ENCODE measurements around the gene ALOX12.

DNA sequence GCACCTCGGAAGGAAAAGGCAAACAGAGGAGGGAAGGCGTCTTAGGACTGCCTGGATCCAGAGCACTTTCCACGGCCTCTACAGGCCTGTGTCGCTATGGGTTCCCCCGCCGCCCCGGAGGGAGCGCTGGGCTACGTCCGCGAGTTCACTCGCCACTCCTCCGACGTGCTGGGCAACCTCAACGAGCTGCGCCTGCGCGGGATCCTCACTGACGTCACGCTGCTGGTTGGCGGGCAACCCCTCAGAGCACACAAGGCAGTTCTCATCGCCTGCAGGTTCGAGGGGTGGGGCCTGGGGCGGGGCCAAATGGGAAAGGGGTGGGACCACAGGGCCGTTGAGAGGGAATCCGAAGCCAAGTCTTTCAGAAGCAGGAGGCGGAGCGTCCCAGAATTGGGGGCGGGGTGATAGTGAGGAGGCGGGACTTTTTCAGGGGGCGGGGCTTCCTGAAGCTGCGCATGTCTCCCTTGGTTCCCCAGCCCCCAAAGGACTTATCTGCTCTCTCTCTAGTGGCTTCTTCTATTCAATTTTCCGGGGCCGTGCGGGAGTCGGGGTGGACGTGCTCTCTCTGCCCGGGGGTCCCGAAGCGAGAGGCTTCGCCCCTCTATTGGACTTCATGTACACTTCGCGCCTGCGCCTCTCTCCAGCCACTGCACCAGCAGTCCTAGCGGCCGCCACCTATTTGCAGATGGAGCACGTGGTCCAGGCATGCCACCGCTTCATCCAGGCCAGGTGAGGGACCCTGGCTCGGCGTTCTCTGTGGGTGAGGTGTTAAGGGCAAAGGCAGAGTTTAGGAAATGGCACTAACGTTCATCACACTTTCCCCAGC lies 27.9 kb downstream of the ALOX12 start:
- TF ChIP-seq POU2F2 (IDR thresholded peaks at IDR 0.05; ENCODE audit: low read depth, low read length) (no peak), POLR2A (IDR thresholded peaks at IDR 0.05; ENCODE audit: low read depth, low read length) (no peak)
